Activated naive CD8-positive, alpha-beta T cell treated with anti-CD3 and anti-CD28 coated beads, Interleukin-2, amount 10 ng/mL, durations not matched to agents 7 days and 5 days (primary cell): ENCODE measurements around the gene KLHL10. TPM values are rescaled to one million over a fixed set of nuclear protein-coding genes. Genes with fewer than 3 reads are reported as not detected.
"Not testable (repeated sequence)": the region's sequence is repeated elsewhere in the genome, so short reads cannot be mapped to it uniquely, and the experiment has no call there.

ENCODE experiments used
- ATAC-seq: fragments of 150-1000 bp; cut with Tn5 transposase; one replicate; pipeline ENCODE4 v1.10.0; 2021; ENCODE audit warnings: low read depth, moderate library complexity
- POLR2A ChIA-PET: fragments of 350-600 bp; sonication (Branson Sonifier 250); formaldehyde crosslinking; loops from one replicate; lab custom pipeline; 2021; ENCODE audit warnings: antibody characterized with exemption; lab: Charles Lee
- DNase-seq: peaks from one replicate; pipeline ENCODE4 v3.0.0; 2021
- H3K27ac Mint-ChIP-seq: one replicate; pipeline ENCODE4 v1.8.0; 2022; ENCODE audit warnings: mild to moderate bottlenecking, mixed read lengths
- H3K27me3 Mint-ChIP-seq: one replicate; pipeline ENCODE4 v1.8.0; 2022; ENCODE audit warnings: mild to moderate bottlenecking, moderate library complexity, mixed read lengths
- H3K36me3 Mint-ChIP-seq: one replicate; pipeline ENCODE4 v1.8.0; 2021; ENCODE audit warnings: mild to moderate bottlenecking, mixed read lengths
- H3K4me1 Mint-ChIP-seq: one replicate; pipeline ENCODE4 v1.8.0; 2021; ENCODE audit warnings: mixed read lengths
- H3K4me3 Mint-ChIP-seq: one replicate; pipeline ENCODE4 v1.8.0; 2022; ENCODE audit warnings: mild to moderate bottlenecking, moderate library complexity, mixed read lengths
- H3K9me3 Mint-ChIP-seq: one replicate; pipeline ENCODE4 v1.8.0; 2021; ENCODE audit warnings: mixed read lengths
- total RNA-seq, 2 experiments: library from RNA; stranded (reverse); gene quantifications; one replicate each; pipeline ENCODE4 v1.2.3, GENCODE V29; 2021

The KLHL10 gene
- total RNA-seq, 2 experiments from 2014 or later = not detected

DNA sequence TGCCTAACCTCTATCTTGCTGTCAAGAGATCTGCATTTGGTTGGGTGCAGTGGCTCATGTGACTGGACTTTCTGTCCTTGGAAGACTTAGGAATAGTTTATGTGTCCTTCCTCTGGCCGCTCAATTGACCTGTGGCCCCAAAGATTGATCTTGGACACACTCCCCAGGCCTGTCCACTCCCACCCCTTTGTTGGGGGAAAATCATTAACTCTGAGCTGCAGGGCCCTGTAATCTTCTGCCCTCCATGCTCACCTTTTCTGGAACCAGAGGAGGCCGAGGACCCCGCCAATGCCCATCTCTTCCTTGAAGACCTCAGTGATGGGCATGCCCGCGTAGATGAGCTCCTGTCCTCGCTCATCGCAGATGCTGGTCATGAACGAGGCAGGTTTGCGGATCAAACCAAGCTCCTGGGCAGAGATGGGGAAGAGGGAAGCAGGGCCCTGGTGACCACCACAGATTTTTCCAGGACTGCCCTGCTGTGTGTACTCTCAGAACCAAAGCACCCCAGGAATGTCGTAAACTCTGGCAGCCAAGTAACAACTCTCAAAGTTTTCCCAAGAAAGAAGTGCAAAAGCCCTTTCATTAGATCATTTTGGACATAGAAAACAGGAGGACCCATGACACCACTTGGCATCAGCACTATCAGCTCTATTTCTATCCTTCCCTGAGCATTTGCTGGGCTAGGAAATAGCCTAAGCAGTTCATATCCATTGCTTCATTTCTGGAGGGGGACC is 36.1 kb downstream of the KLHL10 start:
- peaks cover 7% of the 10 kb centered on the region for H3K4me1 Mint-ChIP-seq
- H3K27me3 Mint-ChIP-seq = no peaks in the 10 kb centered on the region
- peaks cover 32% of the 10 kb centered on the region for H3K36me3 Mint-ChIP-seq
- H3K9me3 Mint-ChIP-seq = no peaks in the 10 kb centered on the region
- no peak overlapping the region for H3K27ac Mint-ChIP-seq
- no peak for ATAC-seq
- H3K4me3 Mint-ChIP-seq = no peak overlapping the region
- POLR2A ChIA-PET = interaction anchor here (0.8 to 1.3 kb wide), 2 partner anchors 9 to 144 kb away, joined by 3 read pairs; partner anchors contain the start of genes DNAJC7 and KLHL11
- no peak for DNase-seq

DNA sequence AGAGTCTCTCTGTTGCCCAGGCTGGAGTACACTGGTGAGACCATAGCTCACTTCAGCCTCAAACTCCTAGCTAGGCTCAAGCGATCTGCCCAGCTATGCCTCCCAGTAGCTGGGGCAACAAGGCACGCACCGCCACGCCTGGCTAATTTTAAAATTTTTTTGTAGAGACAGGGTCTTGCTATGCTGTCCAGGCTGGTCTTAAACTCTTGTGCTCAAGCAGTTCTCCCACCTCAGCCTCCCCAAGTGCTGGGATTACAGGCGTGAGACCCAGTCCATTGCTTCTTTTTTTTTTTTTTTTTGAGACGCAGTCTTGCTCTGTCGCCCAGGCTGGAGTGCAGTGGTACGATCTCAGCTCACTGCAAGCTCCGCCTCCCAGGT is 36.7 kb downstream of the KLHL10 start:
- H3K36me3 Mint-ChIP-seq = peaks cover 31% of the 10 kb centered on the region
- not testable (repeated sequence) for DNase-seq

GRCh38 chr17:41880130-41880529 is 42.5 kb downstream of the KLHL10 start:
- Mint-ChIP-seq H3K36me3 (peaks cover 28% of the 10 kb centered on the region), H3K4me3 (no peak overlapping the region), H3K27me3 (no peaks in the 10 kb centered on the region), H3K27ac (no peak overlapping the region), H3K9me3 (no peaks in the 10 kb centered on the region), H3K4me1 (no peaks in the 10 kb centered on the region)
- ATAC-seq (no peak), DNase-seq (no peak)
- POLR2A ChIA-PET = no interaction called here

More for the DNA sequence above, 36.7 kb downstream of the KLHL10 start:
- POLR2A ChIA-PET = interaction anchor here (1.3 kb wide), 1 partner anchor 144 kb away, joined by 3 read pairs; the partner anchor contains the start of gene DNAJC7
- H3K4me3 Mint-ChIP-seq, ATAC-seq, H3K9me3 Mint-ChIP-seq, H3K27ac Mint-ChIP-seq, H3K27me3 Mint-ChIP-seq, H3K4me1 Mint-ChIP-seq: not testable (repeated sequence)

GRCh38 chr17:41882756-41883155 is 45.1 kb downstream of the KLHL10 start:
- POLR2A ChIA-PET = no interaction called here
- H3K27me3 Mint-ChIP-seq = no peaks in the 10 kb centered on the region
- DNase-seq (no peak), ATAC-seq (no peak)
- no peaks in the 10 kb centered on the region for H3K9me3 Mint-ChIP-seq
- H3K4me3 Mint-ChIP-seq = no peak overlapping the region
- no peaks in the 10 kb centered on the region for H3K4me1 Mint-ChIP-seq
- no peak overlapping the region for H3K27ac Mint-ChIP-seq
- H3K36me3 Mint-ChIP-seq = peaks cover 32% of the 10 kb centered on the region

DNA sequence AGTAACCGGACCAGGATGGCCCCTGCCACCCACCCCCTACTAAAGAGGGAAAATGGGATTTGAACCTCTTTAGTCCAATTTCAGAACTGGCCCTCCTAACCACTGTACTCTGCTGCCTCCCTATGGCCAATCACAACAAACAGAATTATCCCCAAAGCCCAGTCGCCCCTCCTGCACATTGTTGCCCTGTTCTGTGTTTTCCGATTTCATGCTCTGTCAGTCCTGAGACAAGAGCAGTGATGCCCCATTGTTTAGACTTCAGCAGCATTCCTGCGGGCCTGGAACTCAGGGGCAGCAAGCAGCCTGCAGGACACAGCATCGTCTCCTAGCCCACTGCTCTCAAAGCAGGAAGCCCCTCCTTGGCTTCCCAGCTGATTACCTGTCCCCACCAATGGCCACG is 48.1 kb downstream of the KLHL10 start:
- Mint-ChIP-seq H3K27me3 (no peaks in the 10 kb centered on the region), H3K4me3 (no peak overlapping the region), H3K4me1 (no peaks in the 10 kb centered on the region), H3K36me3 (peaks cover 26% of the 10 kb centered on the region), H3K9me3 (no peaks in the 10 kb centered on the region), H3K27ac (no peak overlapping the region)
- POLR2A ChIA-PET = no interaction called here
- DNase-seq (no peak), ATAC-seq (no peak)

GRCh38 chr17:41888332-41888965 is 50.8 kb downstream of the KLHL10 start:
- Mint-ChIP-seq H3K27me3 (no peaks in the 10 kb centered on the region), H3K27ac (no peak overlapping the region), H3K4me3 (no peak overlapping the region), H3K4me1 (no peaks in the 10 kb centered on the region), H3K36me3 (peaks cover 26% of the 10 kb centered on the region), H3K9me3 (no peaks in the 10 kb centered on the region)
- ATAC-seq (no peak), DNase-seq (no peak)
- POLR2A ChIA-PET = no interaction called here

GRCh38 chr17:41891135-41892020 is 53.8 kb downstream of the KLHL10 start:
- Mint-ChIP-seq H3K4me1 (no peaks in the 10 kb centered on the region), H3K27me3 (no peaks in the 10 kb centered on the region), H3K4me3 (no peak overlapping the region), H3K27ac (no peak overlapping the region), H3K36me3 (peaks cover 25% of the 10 kb centered on the region), H3K9me3 (no peaks in the 10 kb centered on the region)
- DNase-seq (no peak), ATAC-seq (no peak)
- POLR2A ChIA-PET = no interaction called here

DNA sequence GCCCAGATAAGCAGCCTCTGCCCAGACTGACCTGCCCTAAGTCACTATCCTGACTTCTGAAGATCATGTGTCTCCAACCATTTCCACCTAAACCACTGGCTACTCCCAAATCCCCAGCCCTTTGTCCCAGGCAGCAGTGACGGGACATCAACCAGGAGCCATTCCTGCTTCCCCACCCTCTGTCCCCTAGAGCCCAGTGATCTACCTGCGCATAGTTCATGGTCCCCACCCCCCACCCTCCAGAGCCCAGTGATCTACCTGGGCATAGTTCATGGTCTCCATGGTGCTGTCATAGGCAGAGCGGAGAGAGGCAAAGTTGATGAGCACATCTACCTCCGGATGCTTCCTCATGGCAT is 54.4 kb downstream of the KLHL10 start:
- Mint-ChIP-seq H3K9me3 (no peaks in the 10 kb centered on the region), H3K27ac (no peak overlapping the region), H3K4me3 (no peak overlapping the region), H3K36me3 (peaks cover 25% of the 10 kb centered on the region), H3K27me3 (no peaks in the 10 kb centered on the region), H3K4me1 (no peaks in the 10 kb centered on the region)
- DNase-seq (no peak), ATAC-seq (no peak)
- POLR2A ChIA-PET = no interaction called here

DNA sequence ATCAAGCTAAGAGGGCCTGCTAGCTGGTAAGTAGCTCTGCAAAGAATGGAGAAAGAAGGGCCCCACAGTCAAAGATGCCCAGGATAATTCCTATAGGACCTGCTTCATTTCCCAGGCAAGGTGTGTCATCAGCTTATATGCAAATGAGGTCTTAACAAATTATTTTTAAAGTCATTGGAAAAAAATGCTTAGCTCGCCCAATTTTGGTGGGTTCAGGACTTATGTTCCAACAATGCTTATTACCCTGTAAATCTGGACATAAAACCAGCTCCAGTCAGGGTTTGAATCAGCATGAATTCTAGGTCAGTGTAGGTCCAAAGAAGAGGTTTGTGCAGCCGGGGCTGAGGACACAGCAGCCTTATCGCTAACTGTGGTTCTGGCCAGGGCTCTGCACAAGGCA is 55.8 kb downstream of the KLHL10 start:
- H3K27ac Mint-ChIP-seq = no peak overlapping the region
- no peak overlapping the region for H3K4me3 Mint-ChIP-seq
- ATAC-seq = no peak
- no peaks in the 10 kb centered on the region for H3K27me3 Mint-ChIP-seq
- DNase-seq = no peak
- POLR2A ChIA-PET = interaction anchor here (0.7 kb wide), 2 partner anchors 12 to 36 kb away, joined by 4 read pairs; no protein-coding TSS in a partner anchor
- peaks cover 19% of the 10 kb centered on the region for H3K36me3 Mint-ChIP-seq
- no peaks in the 10 kb centered on the region for H3K9me3 Mint-ChIP-seq
- H3K4me1 Mint-ChIP-seq = no peaks in the 10 kb centered on the region

DNA sequence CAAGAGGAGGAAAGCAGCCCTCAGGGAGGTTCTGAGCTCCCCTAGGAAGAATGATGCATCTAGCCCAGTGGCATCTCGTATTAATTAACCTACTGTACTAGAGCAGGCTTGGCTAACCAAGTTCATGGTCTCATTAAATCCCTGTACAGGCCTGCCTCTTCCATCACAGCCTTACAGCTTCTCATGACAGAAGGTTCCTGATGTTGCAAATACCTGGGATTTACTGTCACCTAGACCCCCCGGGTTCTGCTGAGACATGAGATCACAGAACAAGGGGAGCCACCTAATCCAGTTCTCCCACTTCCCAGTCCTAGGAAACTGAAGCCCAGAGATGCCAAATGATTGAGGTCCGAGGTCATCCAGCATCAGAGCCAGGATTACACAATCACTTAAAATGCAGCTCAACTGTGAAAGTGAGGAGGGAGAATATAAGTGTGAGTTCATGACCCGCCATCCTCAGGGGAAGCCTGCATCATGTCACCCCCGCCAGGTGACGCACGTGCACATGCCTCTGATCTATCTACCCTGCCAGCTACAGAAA is 57.2 kb downstream of the KLHL10 start:
- no peak overlapping the region for H3K27ac Mint-ChIP-seq
- peaks cover 22% of the 10 kb centered on the region for H3K36me3 Mint-ChIP-seq
- H3K4me3 Mint-ChIP-seq = no peak overlapping the region
- no peaks in the 10 kb centered on the region for H3K27me3 Mint-ChIP-seq
- H3K9me3 Mint-ChIP-seq = no peaks in the 10 kb centered on the region
- POLR2A ChIA-PET = no interaction called here
- ATAC-seq = no peak
- H3K4me1 Mint-ChIP-seq = no peaks in the 10 kb centered on the region
- DNase-seq = no peak

DNA sequence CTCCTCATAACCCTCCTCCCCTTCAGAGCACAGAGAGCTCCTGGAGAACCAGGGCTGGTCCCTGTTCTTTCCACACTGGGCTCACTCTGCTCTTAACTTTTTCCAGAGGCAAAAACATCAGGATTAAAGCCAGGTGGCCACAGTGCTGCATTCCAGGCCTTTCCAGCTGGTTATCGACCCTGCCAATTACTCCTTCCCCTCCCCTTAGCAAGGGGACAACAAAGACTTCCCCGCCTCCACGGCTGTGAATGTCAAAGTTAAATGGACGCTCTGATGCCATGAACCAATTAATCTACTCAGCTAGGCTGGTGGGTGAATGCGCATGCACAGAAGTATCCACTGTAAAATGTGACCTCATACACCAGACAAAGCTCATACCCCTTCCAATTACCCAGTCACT is 58.0 kb downstream of the KLHL10 start:
- ATAC-seq = no peak
- peaks cover 20% of the 10 kb centered on the region for H3K36me3 Mint-ChIP-seq
- POLR2A ChIA-PET = no interaction called here

GRCh38 chr17:41896726-41897125 is 59.1 kb downstream of the KLHL10 start:
- Mint-ChIP-seq H3K36me3 (peaks cover 30% of the 10 kb centered on the region), H3K27me3 (no peaks in the 10 kb centered on the region), H3K4me1 (no peaks in the 10 kb centered on the region), H3K4me3 (no peak overlapping the region), H3K27ac (no peak overlapping the region), H3K9me3 (no peaks in the 10 kb centered on the region)
- POLR2A ChIA-PET = no interaction called here
- no peak for ATAC-seq
- DNase-seq = no peak

More for the DNA sequence above, 58.0 kb downstream of the KLHL10 start:
- no peak for DNase-seq
- Mint-ChIP-seq H3K27me3 (no peaks in the 10 kb centered on the region), H3K4me3 (no peak overlapping the region), H3K9me3 (no peaks in the 10 kb centered on the region), H3K4me1 (no peaks in the 10 kb centered on the region), H3K27ac (no peak overlapping the region)
